GM23338 (cell line): ENCODE measurements around the gene ASPM. TPM values are rescaled to one million over a fixed set of nuclear protein-coding genes. Genes with fewer than 3 reads are reported as not detected.

ENCODE experiments used
- ATAC-seq: fragments of 200-7000 bp; cut with Tn5 transposase; 3 replicates; pipeline ENCODE4 v1.9.1; 2020
- DNase-seq: peaks from one replicate; pipeline ENCODE4 v3.0.0-alpha.2; 2015; ENCODE audit warnings: low spot score
- H2AFZ ChIP-seq: fragments of 200-600 bp; sonication (generic); 2 replicates; pipeline ENCODE4 v1.8.0; 2016; ENCODE audit warnings: antibody characterized with exemption, mild to moderate bottlenecking, moderate library complexity
- H3F3A ChIP-seq: fragments of 200-600 bp; sonication (generic); replicated peaks from 2 replicates; pipeline ENCODE4 v1.8.0; 2017; ENCODE audit warnings: antibody characterized with exemption, mixed run types, low read depth
- H3K27ac ChIP-seq: fragments of 200-600 bp; sonication (generic); 2 replicates; pipeline ENCODE4 v1.6.1; 2016; ENCODE audit warnings: low read depth
- H3K27me3 ChIP-seq: fragments of 200-600 bp; sonication (generic); 2 replicates; pipeline ENCODE4 v1.8.0; 2016; ENCODE audit warnings: mild to moderate bottlenecking, mixed run types, moderate library complexity; ENCODE audit not compliant: insufficient read depth
- H3K36me3 ChIP-seq: fragments of 200-600 bp; sonication (generic); 2 replicates; pipeline ENCODE4 v1.8.0; 2016; ENCODE audit warnings: mild to moderate bottlenecking; ENCODE audit not compliant: insufficient read depth
- H3K4me1 ChIP-seq: fragments of 200-600 bp; sonication (generic); 2 replicates; pipeline ENCODE4 v1.8.0; 2016; ENCODE audit warnings: mild to moderate bottlenecking, moderate library complexity; ENCODE audit not compliant: insufficient read depth
- H3K4me2 ChIP-seq: fragments of 200-600 bp; sonication (generic); 2 replicates; pipeline ENCODE4 v1.7.1; 2017; ENCODE audit warnings: mixed run types
- H3K4me3 ChIP-seq: fragments of 200-600 bp; sonication (generic); 2 replicates; pipeline ENCODE4 v1.6.1; 2016; ENCODE audit warnings: mixed run types
- H3K79me2 ChIP-seq: fragments of 200-600 bp; sonication (generic); replicated peaks from 2 replicates; pipeline ENCODE4 v1.8.0; 2017; ENCODE audit warnings: mild to moderate bottlenecking; ENCODE audit not compliant: insufficient read depth
- H3K9me2 ChIP-seq: fragments of 200-600 bp; sonication (generic); 2 replicates; pipeline ENCODE4 v1.8.0; 2017; ENCODE audit not compliant: insufficient read depth
- H4K20me1 ChIP-seq: fragments of 200-600 bp; sonication (generic); replicated peaks from 2 replicates; pipeline ENCODE4 v1.8.0; 2017; ENCODE audit warnings: mild to moderate bottlenecking; ENCODE audit not compliant: insufficient read depth
- H3K27ac Mint-ChIP-seq: 2 replicates; pipeline ENCODE4 v1.8.0; 2020; ENCODE audit warnings: inconsistent platforms, mild to moderate bottlenecking, moderate library complexity, mixed read lengths
- H3K27me3 Mint-ChIP-seq: 3 replicates; pipeline ENCODE4 v1.8.0; 2022; ENCODE audit warnings: low read depth, mild to moderate bottlenecking, moderate library complexity, mixed read lengths, inconsistent platforms; ENCODE audit not compliant: insufficient read depth, poor library complexity
- H3K36me3 Mint-ChIP-seq: 3 replicates; pipeline ENCODE4 v1.8.0; 2021; ENCODE audit warnings: low read depth, mild to moderate bottlenecking, inconsistent platforms, moderate library complexity, mixed read lengths
- H3K4me1 Mint-ChIP-seq: 3 replicates; pipeline ENCODE4 v1.8.0; 2020; ENCODE audit warnings: mild to moderate bottlenecking, inconsistent platforms, mixed read lengths
- H3K4me3 Mint-ChIP-seq: 3 replicates; pipeline ENCODE4 v1.8.0; 2021; ENCODE audit warnings: moderate library complexity, mild to moderate bottlenecking, inconsistent platforms, mixed read lengths
- H3K9me3 Mint-ChIP-seq: 3 replicates; pipeline ENCODE4 v1.8.0; 2020; ENCODE audit warnings: moderate library complexity, mild to moderate bottlenecking, inconsistent platforms, mixed read lengths
- CTCF ChIP-seq, 2 experiments: fragments of 200-600 bp in 1 of 2; sonication (generic) in 1 of 2; conservative IDR thresholded peaks; 2 replicates each; pipeline versions ENCODE4 v1.5.1 to v1.6.1; 2016 to 2017; ENCODE audit warnings: antibody characterized with exemption in 2 of 2, low read depth in 2 of 2, mild to moderate bottlenecking in 2 of 2, moderate library complexity in 1 of 2
- ETS1 ChIP-seq: IDR thresholded peaks from 2 replicates; pipeline ENCODE4 v1.6.1; 2016; ENCODE audit warnings: antibody characterized with exemption
- JUNB ChIP-seq: IDR thresholded peaks from one replicate; pipeline ENCODE4 v1.6.1; 2016; ENCODE audit warnings: antibody characterized with exemption; ENCODE audit not compliant: unreplicated experiment
- NANOG ChIP-seq: IDR thresholded peaks from 2 replicates; pipeline ENCODE4 v1.6.1; 2016; ENCODE audit warnings: antibody characterized with exemption, borderline replicate concordance
- POLR2AphosphoS5 ChIP-seq: IDR thresholded peaks from 2 replicates; pipeline ENCODE4 v1.6.1; 2016; ENCODE audit warnings: antibody characterized with exemption, low read depth
- STAT1 ChIP-seq: IDR thresholded peaks from one replicate; pipeline ENCODE4 v1.6.1; 2016; ENCODE audit warnings: antibody characterized with exemption; ENCODE audit not compliant: unreplicated experiment
- ZNF114 ChIP-seq: fragments of 250-450 bp; sonication (Bioruptor Pico); IDR thresholded peaks from 2 replicates; pipeline ENCODE4 v1.5.0; 2020; ENCODE audit warnings: mild to moderate bottlenecking, moderate library complexity
- ZNF331 ChIP-seq: fragments of 250-450 bp; sonication (Bioruptor Pico); IDR thresholded peaks from 2 replicates; pipeline ENCODE4 v1.5.0; 2020; ENCODE audit warnings: low read depth, mild to moderate bottlenecking, moderate library complexity
- polyA plus RNA-seq: library from polyadenylated mRNA; unstranded; fragments of >200 nt; fragmentation: Nextera tagmentation; extraction: Ambion mirVana; gene quantifications from 2 replicates; pipeline ENCODE4 v1.2.1, GENCODE V29; 2016
- total RNA-seq: library from RNA; depleted of rRNA; stranded (reverse); fragments of >200 nt; shearing (Covaris generic); gene quantifications from 2 replicates; pipeline ENCODE4 v1.2.3, GENCODE V29; 2014
- TF ChIP-seq, protein P1 (sequence below): fragments of 250-450 bp; sonication (Bioruptor Pico); IDR thresholded peaks from 2 replicates; pipeline ENCODE4 v1.5.0; 2020; ENCODE audit warnings: mild to moderate bottlenecking, moderate library complexity

The ASPM gene
- total and polyA plus RNA-seq, 2 experiments from 2014 or later = 36.8 to 64.9 TPM

- no peak overlapping the region for H3K27ac ChIP-seq
- no peak overlapping the region for H3K27ac Mint-ChIP-seq
- no peak for ATAC-seq
- H3K27me3 Mint-ChIP-seq = peaks cover 1% of the 10 kb centered on the region
- H3F3A ChIP-seq = no peaks in the 10 kb centered on the region
- DNase-seq = no peak
- H3K4me1 ChIP-seq = no peaks in the 10 kb centered on the region
- no peak overlapping the region for H2AFZ ChIP-seq
- H3K4me1 Mint-ChIP-seq = no peaks in the 10 kb centered on the region
- H3K9me3 Mint-ChIP-seq = no peaks in the 10 kb centered on the region
- H3K4me3 ChIP-seq = no peak overlapping the region
- TF ChIP-seq CTCF (conservative IDR thresholded peaks at IDR 0.05; ENCODE audit: low read depth in 2 of 2) = no peak
- TF ChIP-seq NANOG = no peak
- no peaks in the 10 kb centered on the region for H3K79me2 ChIP-seq
- no peaks in the 10 kb centered on the region for H3K36me3 ChIP-seq
- H4K20me1 ChIP-seq = no peaks in the 10 kb centered on the region
- H3K36me3 Mint-ChIP-seq = no peaks in the 10 kb centered on the region
- no peaks in the 10 kb centered on the region for H3K27me3 ChIP-seq
- H3K4me2 ChIP-seq = no peak overlapping the region
- no peaks in the 10 kb centered on the region for H3K9me2 ChIP-seq
- no peak overlapping the region for H3K4me3 Mint-ChIP-seq
Observed at GRCh38 chr1:197041486-197042353, 104.7 kb downstream of the ASPM start.

DNA sequence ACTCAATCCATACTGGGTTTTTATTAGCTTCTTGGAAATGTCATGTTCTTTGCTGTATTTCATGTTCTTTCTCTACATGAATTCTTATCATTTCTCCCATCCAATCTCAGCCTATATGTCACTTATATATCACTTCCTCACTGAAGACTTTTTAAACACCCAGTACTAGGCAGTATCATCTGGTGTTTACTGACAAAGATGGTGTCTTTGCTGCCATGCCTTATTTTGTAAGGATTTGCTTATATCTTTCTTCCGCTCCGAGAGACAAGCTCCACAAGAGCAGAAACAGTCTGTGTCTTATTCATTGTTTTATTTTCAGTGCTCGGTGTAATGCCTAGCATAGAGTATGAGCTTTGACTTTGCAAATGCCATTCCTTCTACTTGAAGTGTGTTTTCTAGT lies 109.6 kb downstream of the ASPM start:
- H3K27me3 ChIP-seq = no peaks in the 10 kb centered on the region
- H3K27ac ChIP-seq = no peak overlapping the region
- no peak overlapping the region for H3K4me3 Mint-ChIP-seq
- no peak overlapping the region for H3K27ac Mint-ChIP-seq
- H3K9me3 Mint-ChIP-seq = no peaks in the 10 kb centered on the region
- H3K4me1 Mint-ChIP-seq = no peaks in the 10 kb centered on the region
- H3K36me3 Mint-ChIP-seq = no peaks in the 10 kb centered on the region
- H3K4me2 ChIP-seq = no peak overlapping the region
- H3K4me3 ChIP-seq = no peak overlapping the region
- H3K79me2 ChIP-seq = no peaks in the 10 kb centered on the region
- H2AFZ ChIP-seq = peak overlapping the region; percentile 25; the same call in 1 of the 2 replicates
- H3K36me3 ChIP-seq = no peaks in the 10 kb centered on the region
- H3K4me1 ChIP-seq = no peaks in the 10 kb centered on the region
- H4K20me1 ChIP-seq = no peaks in the 10 kb centered on the region
- DNase-seq (no peak), ATAC-seq (no peak)
- no peaks in the 10 kb centered on the region for H3K9me2 ChIP-seq
- TF ChIP-seq JUNB (no peak), ETS1 (no peak), CTCF (conservative IDR thresholded peaks at IDR 0.05; ENCODE audit: low read depth in 2 of 2) (no peak), ZNF114 (CRISPR knock-in tag) (no peak), ZNF331 (CRISPR knock-in tag) (no peak), POLR2AphosphoS5 (no peak), STAT1 (no peak)
- TF ChIP-seq, protein P1, sequence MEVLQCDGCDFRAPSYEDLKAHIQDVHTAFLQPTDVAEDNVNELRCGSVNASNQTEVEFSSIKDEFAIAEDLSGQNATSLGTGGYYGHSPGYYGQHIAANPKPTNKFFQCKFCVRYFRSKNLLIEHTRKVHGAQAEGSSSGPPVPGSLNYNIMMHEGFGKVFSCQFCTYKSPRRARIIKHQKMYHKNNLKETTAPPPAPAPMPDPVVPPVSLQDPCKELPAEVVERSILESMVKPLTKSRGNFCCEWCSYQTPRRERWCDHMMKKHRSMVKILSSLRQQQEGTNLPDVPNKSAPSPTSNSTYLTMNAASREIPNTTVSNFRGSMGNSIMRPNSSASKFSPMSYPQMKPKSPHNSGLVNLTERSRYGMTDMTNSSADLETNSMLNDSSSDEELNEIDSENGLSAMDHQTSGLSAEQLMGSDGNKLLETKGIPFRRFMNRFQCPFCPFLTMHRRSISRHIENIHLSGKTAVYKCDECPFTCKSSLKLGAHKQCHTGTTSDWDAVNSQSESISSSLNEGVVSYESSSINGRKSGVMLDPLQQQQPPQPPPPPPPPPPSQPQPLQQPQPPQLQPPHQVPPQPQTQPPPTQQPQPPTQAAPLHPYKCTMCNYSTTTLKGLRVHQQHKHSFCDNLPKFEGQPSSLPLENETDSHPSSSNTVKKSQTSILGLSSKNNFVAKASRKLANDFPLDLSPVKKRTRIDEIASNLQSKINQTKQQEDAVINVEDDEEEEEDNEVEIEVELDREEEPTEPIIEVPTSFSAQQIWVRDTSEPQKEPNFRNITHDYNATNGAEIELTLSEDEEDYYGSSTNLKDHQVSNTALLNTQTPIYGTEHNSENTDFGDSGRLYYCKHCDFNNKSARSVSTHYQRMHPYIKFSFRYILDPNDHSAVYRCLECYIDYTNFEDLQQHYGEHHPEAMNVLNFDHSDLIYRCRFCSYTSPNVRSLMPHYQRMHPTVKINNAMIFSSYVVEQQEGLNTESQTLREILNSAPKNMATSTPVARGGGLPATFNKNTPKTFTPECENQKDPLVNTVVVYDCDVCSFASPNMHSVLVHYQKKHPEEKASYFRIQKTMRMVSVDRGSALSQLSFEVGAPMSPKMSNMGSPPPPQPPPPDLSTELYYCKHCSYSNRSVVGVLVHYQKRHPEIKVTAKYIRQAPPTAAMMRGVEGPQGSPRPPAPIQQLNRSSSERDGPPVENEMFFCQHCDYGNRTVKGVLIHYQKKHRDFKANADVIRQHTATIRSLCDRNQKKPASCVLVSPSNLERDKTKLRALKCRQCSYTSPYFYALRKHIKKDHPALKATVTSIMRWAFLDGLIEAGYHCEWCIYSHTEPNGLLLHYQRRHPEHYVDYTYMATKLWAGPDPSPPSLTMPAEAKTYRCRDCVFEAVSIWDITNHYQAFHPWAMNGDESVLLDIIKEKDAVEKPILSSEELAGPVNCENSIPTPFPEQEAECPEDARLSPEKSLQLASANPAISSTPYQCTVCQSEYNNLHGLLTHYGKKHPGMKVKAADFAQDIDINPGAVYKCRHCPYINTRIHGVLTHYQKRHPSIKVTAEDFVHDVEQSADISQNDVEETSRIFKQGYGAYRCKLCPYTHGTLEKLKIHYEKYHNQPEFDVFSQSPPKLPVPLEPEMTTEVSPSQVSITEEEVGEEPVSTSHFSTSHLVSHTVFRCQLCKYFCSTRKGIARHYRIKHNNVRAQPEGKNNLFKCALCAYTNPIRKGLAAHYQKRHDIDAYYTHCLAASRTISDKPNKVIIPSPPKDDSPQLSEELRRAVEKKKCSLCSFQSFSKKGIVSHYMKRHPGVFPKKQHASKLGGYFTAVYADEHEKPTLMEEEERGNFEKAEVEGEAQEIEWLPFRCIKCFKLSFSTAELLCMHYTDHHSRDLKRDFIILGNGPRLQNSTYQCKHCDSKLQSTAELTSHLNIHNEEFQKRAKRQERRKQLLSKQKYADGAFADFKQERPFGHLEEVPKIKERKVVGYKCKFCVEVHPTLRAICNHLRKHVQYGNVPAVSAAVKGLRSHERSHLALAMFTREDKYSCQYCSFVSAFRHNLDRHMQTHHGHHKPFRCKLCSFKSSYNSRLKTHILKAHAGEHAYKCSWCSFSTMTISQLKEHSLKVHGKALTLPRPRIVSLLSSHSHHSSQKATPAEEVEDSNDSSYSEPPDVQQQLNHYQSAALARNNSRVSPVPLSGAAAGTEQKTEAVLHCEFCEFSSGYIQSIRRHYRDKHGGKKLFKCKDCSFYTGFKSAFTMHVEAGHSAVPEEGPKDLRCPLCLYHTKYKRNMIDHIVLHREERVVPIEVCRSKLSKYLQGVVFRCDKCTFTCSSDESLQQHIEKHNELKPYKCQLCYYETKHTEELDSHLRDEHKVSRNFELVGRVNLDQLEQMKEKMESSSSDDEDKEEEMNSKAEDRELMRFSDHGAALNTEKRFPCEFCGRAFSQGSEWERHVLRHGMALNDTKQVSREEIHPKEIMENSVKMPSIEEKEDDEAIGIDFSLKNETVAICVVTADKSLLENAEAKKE = no peak
- H3F3A ChIP-seq = no peaks in the 10 kb centered on the region
- no peaks in the 10 kb centered on the region for H3K27me3 Mint-ChIP-seq
